ENCODE data around the gene TAOK2. TPM values are rescaled to one million over a fixed set of nuclear protein-coding genes. Genes with fewer than 3 reads are reported as not detected.

Gene TAOK2
- total and polyA plus RNA-seq, 2 donors from 2014 or later: 19.6 to 54.3 TPM

DNA sequence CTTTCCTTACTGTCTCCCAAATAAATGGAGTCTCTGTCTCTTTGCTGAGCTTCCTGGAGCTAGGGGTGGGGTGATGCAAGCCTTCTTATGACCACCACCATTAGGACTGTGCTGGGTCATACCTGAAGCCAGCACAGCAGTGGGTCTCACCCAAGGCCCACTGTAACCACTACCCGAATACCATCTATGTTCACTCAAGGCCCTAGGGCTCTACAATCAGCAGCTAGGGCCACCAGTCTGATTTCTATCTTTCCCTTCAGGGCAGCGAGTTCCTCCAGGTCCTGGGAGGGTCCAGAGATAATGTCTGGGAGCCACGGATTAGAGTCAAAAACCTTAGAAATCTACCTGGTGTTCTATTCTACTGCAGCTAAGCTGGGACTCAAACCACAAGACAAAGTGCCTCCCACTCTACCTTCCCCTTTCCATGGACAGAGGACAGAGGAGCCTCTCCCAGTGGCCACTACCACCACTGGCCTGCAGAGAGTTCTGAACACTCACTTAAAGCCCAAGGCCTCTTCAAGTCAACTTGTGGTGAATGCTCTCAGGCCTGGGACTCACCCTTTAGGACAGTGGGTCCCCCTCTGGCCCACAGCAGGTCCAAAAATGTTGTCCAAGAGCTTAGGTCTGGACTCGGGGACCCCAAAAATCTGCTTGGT lies 22.7 kb upstream of the TAOK2 start:
- TF ChIP-seq, protein P1, sequence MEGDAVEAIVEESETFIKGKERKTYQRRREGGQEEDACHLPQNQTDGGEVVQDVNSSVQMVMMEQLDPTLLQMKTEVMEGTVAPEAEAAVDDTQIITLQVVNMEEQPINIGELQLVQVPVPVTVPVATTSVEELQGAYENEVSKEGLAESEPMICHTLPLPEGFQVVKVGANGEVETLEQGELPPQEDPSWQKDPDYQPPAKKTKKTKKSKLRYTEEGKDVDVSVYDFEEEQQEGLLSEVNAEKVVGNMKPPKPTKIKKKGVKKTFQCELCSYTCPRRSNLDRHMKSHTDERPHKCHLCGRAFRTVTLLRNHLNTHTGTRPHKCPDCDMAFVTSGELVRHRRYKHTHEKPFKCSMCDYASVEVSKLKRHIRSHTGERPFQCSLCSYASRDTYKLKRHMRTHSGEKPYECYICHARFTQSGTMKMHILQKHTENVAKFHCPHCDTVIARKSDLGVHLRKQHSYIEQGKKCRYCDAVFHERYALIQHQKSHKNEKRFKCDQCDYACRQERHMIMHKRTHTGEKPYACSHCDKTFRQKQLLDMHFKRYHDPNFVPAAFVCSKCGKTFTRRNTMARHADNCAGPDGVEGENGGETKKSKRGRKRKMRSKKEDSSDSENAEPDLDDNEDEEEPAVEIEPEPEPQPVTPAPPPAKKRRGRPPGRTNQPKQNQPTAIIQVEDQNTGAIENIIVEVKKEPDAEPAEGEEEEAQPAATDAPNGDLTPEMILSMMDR (IDR thresholded peaks at IDR 0.05; ENCODE audit: borderline replicate concordance, extremely low read depth, insufficient read depth): no peak
- no peak overlapping the region for H3K9ac ChIP-seq (ENCODE audit: low read length in 3 of 3)
- no peaks in the 10 kb centered on the region for H3K27me3 ChIP-seq (ENCODE audit: control insufficient read depth, insufficient read depth, low read length)
- no peaks in the 10 kb centered on the region for H3K9me3 ChIP-seq (ENCODE audit: control insufficient read depth in 2 of 3, insufficient read depth in 1 of 3, low read length in 3 of 3)
- intact Hi-C loops (cut with DNase I): no loop called here
- DNase-seq: no peak
- no peak overlapping the region for H3K27ac ChIP-seq (ENCODE audit: low read depth in 2 of 2, low read length in 2 of 2)
- no peaks in the 10 kb centered on the region for H3K4me1 ChIP-seq (ENCODE audit: control insufficient read depth in 2 of 3, insufficient read depth in 2 of 3, low read depth in 1 of 3, low read length in 3 of 3)
- FAIRE-seq: no peak
- no peaks in the 10 kb centered on the region for H3K36me3 ChIP-seq (ENCODE audit: control insufficient read depth in 2 of 3, insufficient read depth in 3 of 3, low read length in 3 of 3)
- H3K4me3 ChIP-seq (ENCODE audit: low read length in 3 of 3): no peak overlapping the region

DNA sequence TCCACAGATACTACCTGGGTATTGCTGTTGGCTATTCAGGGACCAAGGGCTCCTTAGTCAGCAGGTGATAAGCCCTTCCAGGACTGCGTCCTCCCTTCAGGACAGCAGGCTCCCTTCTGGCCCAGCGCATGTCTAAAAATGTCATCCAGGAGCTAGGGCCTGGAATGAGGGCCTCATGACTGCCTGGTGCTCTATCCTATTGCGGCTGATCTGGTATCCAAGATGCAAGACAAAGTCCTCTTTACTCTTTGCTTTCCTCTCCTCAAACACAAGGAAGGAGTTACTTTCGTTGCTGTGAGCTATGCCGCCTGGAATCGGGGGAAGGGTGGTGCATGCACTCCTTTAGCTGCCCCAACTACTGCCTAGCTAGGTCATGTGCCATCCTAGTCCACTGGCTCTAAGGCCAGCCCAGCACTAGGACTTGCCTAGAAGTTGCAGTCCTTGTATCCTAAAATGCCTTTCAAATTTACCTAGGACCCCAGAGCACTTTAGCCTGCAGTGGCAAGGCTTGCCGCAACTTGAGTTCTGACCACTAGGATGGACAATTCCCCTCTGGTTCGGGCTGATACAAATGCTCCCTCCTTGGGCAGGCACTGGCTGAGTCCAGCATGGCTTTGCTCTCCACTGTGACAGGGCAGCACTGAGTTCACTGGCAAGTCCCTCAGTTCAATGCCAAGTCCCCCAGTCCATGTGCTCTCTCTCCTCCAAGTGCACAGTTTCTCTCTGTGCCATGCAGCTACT lies 21.9 kb upstream of the TAOK2 start:
- DNase-seq (no peak), FAIRE-seq (no peak)
- intact Hi-C loops (cut with DNase I): no loop called here
- Histone ChIP-seq H3K9ac (ENCODE audit: low read length in 3 of 3) (no peak overlapping the region), H3K27me3 (ENCODE audit: control insufficient read depth, insufficient read depth, low read length) (no peaks in the 10 kb centered on the region), H3K4me1 (ENCODE audit: control insufficient read depth in 2 of 3, insufficient read depth in 2 of 3, low read depth in 1 of 3, low read length in 3 of 3) (no peaks in the 10 kb centered on the region), H3K9me3 (ENCODE audit: control insufficient read depth in 2 of 3, insufficient read depth in 1 of 3, low read length in 3 of 3) (no peaks in the 10 kb centered on the region), H3K36me3 (ENCODE audit: control insufficient read depth in 2 of 3, insufficient read depth in 3 of 3, low read length in 3 of 3) (no peaks in the 10 kb centered on the region), H3K4me3 (ENCODE audit: low read length in 3 of 3) (no peak overlapping the region), H3K27ac (ENCODE audit: low read depth in 2 of 2, low read length in 2 of 2) (no peak overlapping the region)
- TF ChIP-seq, protein P1 (IDR thresholded peaks at IDR 0.05; ENCODE audit: borderline replicate concordance, extremely low read depth, insufficient read depth): no peak

DNA sequence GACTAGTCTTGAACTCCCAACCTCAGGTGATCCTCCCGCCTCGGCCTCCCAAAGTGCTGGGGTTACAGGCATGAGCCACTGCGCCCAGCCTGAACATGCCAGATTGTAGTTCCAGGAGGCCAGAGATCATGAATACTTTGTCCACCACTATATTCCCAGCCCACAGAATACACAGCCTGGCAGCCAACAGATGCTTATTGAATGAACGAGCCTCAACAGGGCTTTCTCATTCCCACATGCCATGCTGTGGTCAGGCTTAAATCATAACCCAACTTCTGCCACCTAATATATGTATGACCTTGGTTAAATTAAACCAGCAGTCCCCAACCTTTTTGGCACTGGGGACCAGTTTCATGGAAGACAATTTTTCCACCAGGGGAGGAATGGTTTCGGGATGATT lies 14.9 kb upstream of the TAOK2 start:
- DNase-seq (no peak), FAIRE-seq (no peak)
- H3K4me3 ChIP-seq (ENCODE audit: low read length in 3 of 3): no peak overlapping the region
- no peaks in the 10 kb centered on the region for H3K36me3 ChIP-seq (ENCODE audit: control insufficient read depth in 2 of 3, insufficient read depth in 3 of 3, low read length in 3 of 3)
- H3K4me1 ChIP-seq (ENCODE audit: control insufficient read depth in 2 of 3, insufficient read depth in 2 of 3, low read depth in 1 of 3, low read length in 3 of 3): peaks cover 0 to 12% (median 3%) of the 10 kb centered on the region in 3 donors
- TF ChIP-seq, protein P1 (IDR thresholded peaks at IDR 0.05; ENCODE audit: borderline replicate concordance, extremely low read depth, insufficient read depth): no peak
- no peak overlapping the region for H3K9ac ChIP-seq (ENCODE audit: low read length in 3 of 3)
- no peak overlapping the region for H3K27ac ChIP-seq (ENCODE audit: low read depth in 2 of 2, low read length in 2 of 2)
- no peaks in the 10 kb centered on the region for H3K27me3 ChIP-seq (ENCODE audit: control insufficient read depth, insufficient read depth, low read length)
- intact Hi-C loops (cut with DNase I): no loop called here
- no peaks in the 10 kb centered on the region for H3K9me3 ChIP-seq (ENCODE audit: control insufficient read depth in 2 of 3, insufficient read depth in 1 of 3, low read length in 3 of 3)
